ENCODE data around the gene FAM181A. TPM values are rescaled to one million over a fixed set of nuclear protein-coding genes. Genes with fewer than 3 reads are reported as not detected.

The FAM181A gene
- total RNA-seq, 1 experiment from 2014 or later = not detected

DNA sequence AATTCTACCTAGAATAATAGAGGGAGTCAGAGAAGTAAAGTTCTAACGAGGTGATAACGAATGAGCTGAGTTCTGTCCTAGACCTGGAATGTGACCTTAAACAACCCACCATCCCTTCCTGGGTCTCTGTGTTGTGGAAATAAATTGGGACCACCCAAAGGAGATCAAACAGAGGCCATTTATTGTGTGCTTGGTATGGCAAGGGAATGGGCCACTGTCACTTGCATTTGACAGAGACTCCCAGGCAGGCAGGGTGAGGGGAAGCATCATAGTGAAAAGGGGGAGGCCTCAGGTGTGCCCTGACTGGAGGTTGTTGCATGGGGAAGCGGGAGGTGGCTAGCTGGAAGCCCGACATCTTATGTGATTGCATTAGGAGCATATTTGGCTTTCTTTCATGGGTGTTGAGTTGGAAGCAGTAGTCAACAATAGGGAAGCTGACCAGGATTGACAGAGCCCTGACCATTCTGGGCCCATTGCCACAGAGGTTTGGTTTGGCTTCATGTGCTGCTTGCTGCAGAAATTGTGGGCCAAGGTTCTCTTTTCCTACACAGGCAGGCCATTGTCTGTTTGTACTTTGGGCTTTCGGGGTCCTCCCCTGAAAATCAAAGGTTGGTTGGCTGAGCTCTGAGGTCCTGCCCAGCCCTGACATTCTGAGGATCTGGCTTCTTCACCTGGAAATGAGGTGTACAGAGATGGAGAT, 17.6 kb upstream of the FAM181A start:
- H3K4me2 ChIP-seq (ENCODE audit: low read length) = no peak overlapping the region
- H2AFZ ChIP-seq (ENCODE audit: low read length) = no peak overlapping the region
- ATAC-seq (no peak), DNase-seq (no peak)
- peaks cover 14% of the 10 kb centered on the region for H3K27me3 ChIP-seq (ENCODE audit: low read length)
- ChIA-PET POLR2A (ENCODE audit: unreplicated experiment) (no interaction called here), CTCF (no interaction called here)
- intact Hi-C loops (cut with micrococcal nuclease) = no loop called here
- no peaks in the 10 kb centered on the region for H3F3A ChIP-seq (ENCODE audit: low read length, unreplicated experiment)
- no peak overlapping the region for H3K27ac ChIP-seq (ENCODE audit: low read length)
- no peaks in the 10 kb centered on the region for H3K4me1 ChIP-seq (ENCODE audit: insufficient read depth, low read length)
- no TSS peak for BruUV-seq (replicated peaks)
- no peaks in the 10 kb centered on the region for H4K20me1 ChIP-seq (ENCODE audit: low read length)
- H3K9ac ChIP-seq (ENCODE audit: low read length) = no peak overlapping the region
- no peaks in the 10 kb centered on the region for H3K9me3 ChIP-seq (ENCODE audit: low read length)
- H3K9me2 ChIP-seq (replicated peaks; ENCODE audit: low read length) = no peaks in the 10 kb centered on the region
- no peak overlapping the region for H3K4me3 ChIP-seq (ENCODE audit: low read length)
- TF ChIP-seq EZH2phosphoT487 (IDR thresholded peaks at IDR 0.05; ENCODE audit: borderline replicate concordance, low read length) (no peak), EZH2 (IDR thresholded peaks at IDR 0.05; ENCODE audit: low read length, unreplicated experiment) (no peak)
- TF ChIP-seq, protein P1, sequence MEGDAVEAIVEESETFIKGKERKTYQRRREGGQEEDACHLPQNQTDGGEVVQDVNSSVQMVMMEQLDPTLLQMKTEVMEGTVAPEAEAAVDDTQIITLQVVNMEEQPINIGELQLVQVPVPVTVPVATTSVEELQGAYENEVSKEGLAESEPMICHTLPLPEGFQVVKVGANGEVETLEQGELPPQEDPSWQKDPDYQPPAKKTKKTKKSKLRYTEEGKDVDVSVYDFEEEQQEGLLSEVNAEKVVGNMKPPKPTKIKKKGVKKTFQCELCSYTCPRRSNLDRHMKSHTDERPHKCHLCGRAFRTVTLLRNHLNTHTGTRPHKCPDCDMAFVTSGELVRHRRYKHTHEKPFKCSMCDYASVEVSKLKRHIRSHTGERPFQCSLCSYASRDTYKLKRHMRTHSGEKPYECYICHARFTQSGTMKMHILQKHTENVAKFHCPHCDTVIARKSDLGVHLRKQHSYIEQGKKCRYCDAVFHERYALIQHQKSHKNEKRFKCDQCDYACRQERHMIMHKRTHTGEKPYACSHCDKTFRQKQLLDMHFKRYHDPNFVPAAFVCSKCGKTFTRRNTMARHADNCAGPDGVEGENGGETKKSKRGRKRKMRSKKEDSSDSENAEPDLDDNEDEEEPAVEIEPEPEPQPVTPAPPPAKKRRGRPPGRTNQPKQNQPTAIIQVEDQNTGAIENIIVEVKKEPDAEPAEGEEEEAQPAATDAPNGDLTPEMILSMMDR (conservative IDR thresholded peaks at IDR 0.05; ENCODE audit: low read depth, low read length) = no peak
- no peaks in the 10 kb centered on the region for H3K79me2 ChIP-seq (ENCODE audit: low read length)
- no peaks in the 10 kb centered on the region for H3K36me3 ChIP-seq (ENCODE audit: low read depth, low read length)

DNA sequence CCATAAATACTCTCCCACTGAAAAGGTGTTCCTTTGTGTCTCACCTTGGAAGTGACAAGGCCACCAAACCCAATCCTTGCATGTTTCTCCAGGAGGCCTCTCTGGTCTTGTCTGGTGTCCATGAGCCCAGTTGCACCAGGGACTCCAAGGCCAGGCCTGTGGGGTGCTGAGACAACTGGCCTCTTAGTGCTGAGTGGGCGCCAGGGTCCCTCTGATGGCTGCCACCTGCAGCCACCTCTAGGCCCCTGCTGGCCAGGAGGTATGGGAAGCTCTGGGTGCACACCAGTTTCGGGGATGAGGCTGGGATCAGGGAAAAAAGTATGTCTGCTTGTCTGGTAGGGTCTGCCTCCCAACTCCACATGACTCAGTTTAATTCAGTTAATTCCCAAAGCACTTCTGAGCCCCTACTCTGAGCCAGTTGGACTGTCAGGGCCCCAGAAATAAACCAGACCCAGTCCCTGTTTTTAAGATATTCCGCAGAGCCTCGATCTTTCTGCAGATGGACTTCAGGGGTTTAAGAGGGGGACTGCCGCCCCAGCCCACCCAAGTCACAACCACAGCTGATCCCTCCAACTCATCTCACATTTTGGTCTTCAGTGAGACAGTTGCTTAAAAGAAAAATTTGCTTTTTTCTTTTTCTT, 15.0 kb upstream of the FAM181A start:
- Histone ChIP-seq H3K9me3 (ENCODE audit: low read length) (no peaks in the 10 kb centered on the region), H3K9me2 (replicated peaks; ENCODE audit: low read length) (no peaks in the 10 kb centered on the region), H3K79me2 (ENCODE audit: low read length) (no peaks in the 10 kb centered on the region), H3K27me3 (ENCODE audit: low read length) (0 out of 2 replicates have a peak, but pooled peaks cover 4% of the 10 kb centered on the region), H2AFZ (ENCODE audit: low read length) (no peak overlapping the region), H3K36me3 (ENCODE audit: low read depth, low read length) (no peaks in the 10 kb centered on the region), H3K4me3 (ENCODE audit: low read length) (no peak overlapping the region), H3K9ac (ENCODE audit: low read length) (no peak overlapping the region), H3F3A (ENCODE audit: low read length, unreplicated experiment) (no peaks in the 10 kb centered on the region), H3K27ac (ENCODE audit: low read length) (no peak overlapping the region), H3K4me1 (ENCODE audit: insufficient read depth, low read length) (no peaks in the 10 kb centered on the region), H3K4me2 (ENCODE audit: low read length) (no peak overlapping the region), H4K20me1 (ENCODE audit: low read length) (no peaks in the 10 kb centered on the region)
- ChIA-PET POLR2A (ENCODE audit: unreplicated experiment) (no interaction called here), CTCF (no interaction called here)
- no peak for TF ChIP-seq EZH2 (IDR thresholded peaks at IDR 0.05; ENCODE audit: low read length, unreplicated experiment)
- TF ChIP-seq EZH2phosphoT487 (IDR thresholded peaks at IDR 0.05; ENCODE audit: borderline replicate concordance, low read length) = no peak
- TF ChIP-seq, protein P1 (conservative IDR thresholded peaks at IDR 0.05; ENCODE audit: low read depth, low read length) = no peak
- no TSS peak for BruUV-seq (replicated peaks)
- DNase-seq (no peak), ATAC-seq (no peak)
- intact Hi-C loops (cut with micrococcal nuclease) = no loop called here

DNA sequence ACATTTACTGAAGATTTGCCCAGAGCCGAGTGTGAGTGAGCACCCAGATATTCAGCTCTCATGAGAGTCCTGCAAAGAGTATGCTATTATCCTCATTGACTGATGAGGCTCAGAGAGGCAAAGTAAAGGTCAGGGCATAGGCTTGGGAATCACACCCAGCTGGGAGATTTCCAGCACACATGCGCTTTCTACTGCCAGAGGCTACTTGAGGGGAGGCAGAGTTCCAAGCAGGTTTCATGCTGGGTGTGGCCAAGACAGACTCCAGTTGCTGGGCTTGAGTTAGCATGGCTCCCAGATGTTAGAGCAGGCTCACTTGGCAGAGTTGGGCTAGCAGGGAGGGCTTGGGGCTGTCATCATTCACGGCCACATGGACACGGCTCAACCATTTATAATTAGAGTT, 14.4 kb upstream of the FAM181A start:
- no peak overlapping the region for H3K27ac ChIP-seq (ENCODE audit: low read length)
- H3K36me3 ChIP-seq (ENCODE audit: low read depth, low read length) = no peaks in the 10 kb centered on the region

More for the DNA sequence above, 14.4 kb upstream of the FAM181A start:
- H3K9me3 ChIP-seq (ENCODE audit: low read length) = no peaks in the 10 kb centered on the region
- H3K4me3 ChIP-seq (ENCODE audit: low read length) = no peak overlapping the region
- DNase-seq (no peak), ATAC-seq (no peak)
- H3K4me1 ChIP-seq (ENCODE audit: insufficient read depth, low read length) = no peaks in the 10 kb centered on the region
- TF ChIP-seq, protein P1 (conservative IDR thresholded peaks at IDR 0.05; ENCODE audit: low read depth, low read length) = no peak
- no peak for TF ChIP-seq EZH2 (IDR thresholded peaks at IDR 0.05; ENCODE audit: low read length, unreplicated experiment)
- no peak for TF ChIP-seq EZH2phosphoT487 (IDR thresholded peaks at IDR 0.05; ENCODE audit: borderline replicate concordance, low read length)
- BruUV-seq (replicated peaks) = no TSS peak
- intact Hi-C loops (cut with micrococcal nuclease) = no loop called here
- H3K4me2 ChIP-seq (ENCODE audit: low read length) = no peak overlapping the region
- no peaks in the 10 kb centered on the region for H3K79me2 ChIP-seq (ENCODE audit: low read length)
- POLR2A ChIA-PET (ENCODE audit: unreplicated experiment) = no interaction called here
- no peak overlapping the region for H2AFZ ChIP-seq (ENCODE audit: low read length)
- no peaks in the 10 kb centered on the region for H3K9me2 ChIP-seq (replicated peaks; ENCODE audit: low read length)
- no peaks in the 10 kb centered on the region for H3F3A ChIP-seq (ENCODE audit: low read length, unreplicated experiment)
- no peaks in the 10 kb centered on the region for H4K20me1 ChIP-seq (ENCODE audit: low read length)
- CTCF ChIA-PET = no interaction called here
- H3K9ac ChIP-seq (ENCODE audit: low read length) = no peak overlapping the region
- 0 out of 2 replicates have a peak, but pooled peaks cover 4% of the 10 kb centered on the region for H3K27me3 ChIP-seq (ENCODE audit: low read length)
